Astrocyte of the hippocampus (primary cell): ENCODE results near the gene SERTM1.
A peak's percentile ranks its signal among the peaks of the same experiment; 100 is the strongest.

Source experiments
- DNase-seq: peaks from one replicate; pipeline ENCODE4 v3.0.0; 2011; ENCODE audit warnings: low read depth, low spot score

The SERTM1 gene

GRCh38 chr13:36673838-36674326 lies at the start of gene SERTM1:
SERTM1 (plus strand) TSS chr13:36674020; CDS start chr13:36695079, 21,059 bp downstream.
- peak; percentile 80 for DNase-seq

- no peak for DNase-seq
Measured at GRCh38 chr13:36628377-36629056, 45.3 kb upstream of the SERTM1 start.

GRCh38 chr13:36629057-36629385 lies 44.8 kb upstream of the SERTM1 start:
- no peak for DNase-seq

- DNase-seq, result no peak
Measured at GRCh38 chr13:36630181-36630803, 43.5 kb upstream of the SERTM1 start.

GRCh38 chr13:36639610-36640009 lies 34.2 kb upstream of the SERTM1 start:
- no peak for DNase-seq

DNA sequence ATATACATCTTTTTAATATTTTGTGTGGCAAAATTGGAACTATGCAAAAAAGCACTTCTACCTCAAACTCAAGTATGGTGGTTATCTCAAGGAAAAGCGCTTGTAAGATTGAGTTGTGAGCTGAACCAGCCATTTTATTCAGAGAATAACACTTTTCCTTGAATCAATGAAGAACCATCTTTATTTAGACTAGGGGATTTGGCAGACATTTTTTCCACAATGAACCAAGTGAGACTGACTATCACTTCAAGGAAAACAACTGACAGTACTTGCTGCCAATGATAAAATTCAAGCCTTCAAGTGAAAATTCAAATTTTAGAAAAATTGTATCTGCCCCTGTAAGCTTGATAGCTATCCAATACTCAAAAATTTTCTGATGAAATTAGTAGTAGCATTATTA lies 23.2 kb upstream of the SERTM1 start:
- DNase-seq, result no peak

DNA sequence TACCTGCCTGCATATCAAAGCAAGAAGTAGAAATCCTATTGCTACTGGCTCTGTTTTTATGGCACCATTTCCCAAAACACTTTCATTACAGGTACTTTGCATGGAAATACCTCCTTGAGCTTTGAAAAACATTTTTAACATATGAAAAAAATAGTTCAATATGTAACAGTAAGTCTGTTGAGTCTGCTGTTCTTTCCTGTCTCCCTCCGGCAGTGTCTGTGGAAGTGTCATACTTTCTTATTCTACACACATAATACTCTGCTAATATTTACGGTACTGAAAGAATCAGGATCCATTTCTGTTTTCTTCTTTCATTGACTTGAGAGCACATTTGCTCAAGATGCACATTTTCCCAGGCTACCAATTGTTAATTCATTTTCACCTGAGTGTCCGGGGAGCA lies 8.2 kb upstream of the SERTM1 start:
- no peak for DNase-seq

DNA sequence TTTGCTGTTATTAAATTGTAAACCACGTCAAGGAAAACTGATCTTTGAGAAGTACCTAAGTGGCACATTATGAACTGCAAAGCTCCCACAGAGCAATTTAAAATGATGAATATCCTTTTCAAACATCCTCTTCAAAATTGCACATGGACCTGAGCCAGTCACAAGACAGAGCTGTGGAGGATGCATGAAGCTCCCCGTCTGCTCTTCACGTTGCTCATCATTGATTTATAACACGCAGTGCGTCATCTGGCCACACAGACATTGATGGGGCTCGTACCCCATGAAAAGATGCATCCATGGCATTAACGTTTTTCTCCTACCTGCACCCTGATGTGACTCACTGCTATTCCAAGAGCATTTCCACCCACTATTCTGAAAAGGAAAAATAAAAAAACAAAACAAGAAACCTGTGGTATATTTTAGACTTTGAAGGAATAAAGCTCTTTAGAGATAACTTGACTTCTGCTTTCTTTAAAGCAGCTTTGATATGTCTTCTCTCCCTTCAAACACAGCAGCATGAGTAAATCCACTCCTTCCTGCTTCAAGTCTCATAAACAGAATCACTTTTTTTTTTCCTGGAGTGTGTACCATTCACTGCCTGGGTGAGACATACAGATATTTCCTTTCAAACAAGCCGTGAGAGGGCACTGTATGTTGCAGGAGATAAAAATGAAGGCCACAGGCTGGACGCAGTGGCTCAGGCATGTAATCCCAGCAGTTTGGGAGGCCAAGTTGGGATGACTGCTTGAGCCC lies 7.2 kb upstream of the SERTM1 start:
- DNase-seq, result no peak

- DNase-seq, result no peak
Measured at GRCh38 chr13:36668316-36668715, 5.5 kb upstream of the SERTM1 start.

DNA sequence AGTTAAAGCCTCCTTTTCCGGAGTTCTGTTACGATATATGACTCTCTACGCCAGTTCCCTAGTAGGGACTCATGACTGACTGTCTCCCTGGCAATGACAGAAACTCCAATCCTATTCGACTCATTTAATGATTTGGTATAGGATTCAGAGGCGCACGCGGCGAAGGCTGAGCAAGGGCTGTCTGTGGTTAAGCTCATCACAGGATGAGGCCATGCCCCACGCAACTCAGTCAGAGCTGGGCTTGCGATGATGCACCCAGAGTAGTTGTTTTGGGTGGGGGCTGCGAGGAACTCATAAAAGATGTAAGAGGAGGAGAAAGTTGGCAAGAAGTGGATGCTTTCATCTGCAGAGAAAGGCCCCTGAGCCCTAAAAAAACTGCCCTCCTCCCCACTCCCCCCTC lies 468 bp upstream of the SERTM1 start:
- no peak for DNase-seq

DNA sequence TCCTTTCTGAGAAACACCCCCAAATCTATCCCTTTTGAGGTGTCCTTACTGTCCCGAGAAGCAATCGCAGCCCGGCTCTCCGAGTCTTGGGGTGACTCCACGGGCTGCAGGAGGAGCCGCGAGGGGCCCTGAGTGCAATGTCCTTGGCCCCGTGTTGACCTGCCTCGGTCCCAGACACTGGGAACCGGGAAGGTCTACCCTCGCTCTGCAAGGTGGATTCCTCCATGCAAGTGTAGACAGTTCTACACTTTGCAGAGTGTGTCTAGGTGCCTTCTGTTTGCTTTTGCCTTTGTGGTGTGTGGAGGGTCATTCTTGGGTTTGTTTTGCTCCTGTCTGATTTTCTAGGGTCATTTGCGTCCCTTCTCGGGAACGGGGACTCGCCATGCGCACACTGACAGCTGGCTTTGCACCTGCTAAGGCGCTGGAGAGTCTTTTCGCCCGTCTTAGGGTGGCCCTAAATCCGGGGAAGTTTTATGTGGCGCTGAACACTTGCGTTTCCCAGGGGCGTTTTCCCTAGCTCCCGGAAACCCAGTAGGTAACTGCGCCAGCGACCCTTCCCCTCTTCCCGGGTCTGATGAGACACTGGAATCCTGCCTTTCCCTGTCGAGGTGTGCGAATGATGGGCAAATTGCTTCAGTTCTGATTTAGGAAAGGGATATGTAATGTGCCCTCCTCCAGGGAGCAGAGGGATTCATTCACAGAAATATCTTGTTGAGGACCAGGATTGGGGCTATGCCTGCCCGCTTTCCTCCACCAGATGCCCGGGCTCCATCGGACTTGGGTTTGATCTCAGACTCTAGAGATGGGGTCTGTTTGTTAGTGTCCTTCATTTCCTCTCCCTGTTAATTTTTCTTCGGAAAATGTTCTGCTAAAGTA lies 755 bp downstream of the SERTM1 start:
- DNase-seq, result peak; percentile 20

- DNase-seq, result no peak
Measured at GRCh38 chr13:36675213-36675536, 1.4 kb downstream of the SERTM1 start.

DNA sequence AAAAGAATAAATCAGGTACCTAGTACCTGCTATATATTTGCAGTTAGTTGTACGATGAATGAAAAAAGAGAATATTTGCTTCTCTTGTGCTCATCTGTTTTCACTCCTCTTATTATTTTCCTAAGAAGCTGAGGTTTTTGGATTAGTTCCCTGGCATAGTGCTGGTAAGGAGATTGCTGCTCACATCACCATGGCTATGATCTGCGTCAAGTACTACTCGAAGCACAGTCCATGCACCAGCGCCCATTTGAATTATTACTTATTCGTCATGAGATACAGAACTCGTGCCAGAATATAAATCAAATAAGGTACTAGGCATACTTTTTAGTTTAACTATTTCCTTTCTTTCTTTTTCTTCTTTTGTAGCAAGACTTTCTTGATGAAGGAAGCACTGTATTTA lies 7.1 kb downstream of the SERTM1 start:
- DNase-seq, result no peak

DNA sequence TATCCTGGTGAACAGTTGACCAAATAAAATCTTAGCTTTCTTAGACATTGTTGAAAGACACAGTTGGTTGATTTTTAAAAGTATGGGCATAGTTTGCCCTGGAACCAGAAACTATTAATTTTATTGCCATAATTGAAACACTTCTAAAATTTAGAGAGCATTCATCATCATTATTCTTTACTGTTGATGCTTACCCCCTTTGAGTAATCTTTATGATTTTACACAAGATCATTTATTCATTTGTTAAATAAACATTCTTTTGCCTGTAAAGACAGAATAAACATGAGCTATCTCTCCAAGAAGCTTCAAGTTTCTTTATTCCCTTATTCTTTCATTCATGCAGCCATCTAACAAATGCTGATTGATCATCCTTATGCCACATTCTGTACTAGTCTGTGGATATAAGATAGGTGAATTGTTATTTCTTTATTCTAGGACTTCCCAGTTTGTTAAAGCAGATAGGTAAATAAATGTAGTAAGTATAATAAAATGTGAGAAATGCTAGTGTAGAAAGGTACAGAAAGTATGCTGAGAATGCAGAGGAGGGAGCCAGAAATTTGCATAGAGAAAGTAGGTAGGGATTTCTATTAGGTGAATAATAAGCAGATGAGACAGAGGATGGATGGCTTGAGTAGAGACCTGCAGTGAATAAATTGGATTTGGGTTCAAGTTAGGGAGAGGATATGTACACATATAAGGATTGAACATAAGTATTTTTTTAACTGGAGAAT lies 8.2 kb downstream of the SERTM1 start:
- DNase-seq, result no peak

DNA sequence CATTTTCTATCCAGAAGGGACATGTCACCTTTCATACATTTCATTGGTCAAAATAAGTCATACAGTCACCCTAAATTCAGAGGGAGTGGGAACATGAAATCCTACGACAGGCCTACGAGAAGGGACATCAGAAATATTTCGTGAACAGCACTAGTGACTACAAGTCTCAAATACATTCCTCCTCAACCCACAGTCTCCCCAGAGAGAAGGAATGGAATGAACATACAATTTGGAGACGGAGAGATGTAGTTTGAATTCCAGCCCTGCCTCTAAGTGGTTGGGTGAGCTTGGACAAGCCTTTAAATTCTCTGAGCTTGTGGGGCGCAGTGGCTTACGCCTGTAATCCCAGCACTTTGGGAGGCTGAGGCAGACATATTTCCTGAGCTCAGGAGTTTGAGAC lies 9.9 kb downstream of the SERTM1 start:
- DNase-seq, result no peak

DNA sequence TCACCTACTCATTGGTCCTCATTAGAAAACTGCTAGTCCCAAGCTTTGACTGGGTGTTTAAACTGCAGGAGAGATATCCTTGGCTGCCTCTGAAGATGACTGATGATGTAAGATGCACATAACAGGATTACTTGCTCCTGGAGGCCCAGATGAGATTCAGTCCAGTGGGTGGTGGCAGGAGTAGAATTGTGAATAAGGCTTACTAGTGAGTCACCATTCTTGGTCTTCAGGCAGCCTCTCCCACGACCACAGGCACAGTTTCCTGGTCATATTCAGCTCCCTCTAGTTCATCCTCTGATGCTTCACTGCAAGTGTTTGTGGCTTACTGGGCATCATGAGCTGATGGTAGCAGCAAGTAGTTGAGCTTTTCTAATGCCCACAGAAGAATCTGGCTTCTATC lies 12.1 kb downstream of the SERTM1 start:
- DNase-seq, result peak; percentile 63

GRCh38 chr13:36696410-36697010 lies 22.7 kb downstream of the SERTM1 start:
- no peak for DNase-seq

DNA sequence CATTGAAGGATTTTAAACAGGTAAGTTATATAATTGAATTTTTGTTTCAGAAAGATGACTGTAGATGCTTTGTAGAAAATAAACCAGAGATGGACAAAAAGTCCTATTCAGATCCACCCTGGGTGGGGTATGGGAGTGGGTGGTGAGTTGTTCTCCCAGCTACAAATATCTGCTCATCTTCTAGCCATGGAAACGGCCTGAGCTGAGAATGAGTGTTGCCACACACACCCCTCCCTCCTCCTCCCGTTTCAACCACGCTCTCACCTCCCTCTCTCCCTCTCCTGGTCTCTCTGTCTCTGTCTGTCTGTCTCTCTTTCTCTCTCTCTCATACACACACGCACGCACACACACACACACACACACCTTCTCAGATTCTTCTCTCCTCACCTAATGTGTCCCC lies 26.4 kb downstream of the SERTM1 start:
- no peak for DNase-seq

DNA sequence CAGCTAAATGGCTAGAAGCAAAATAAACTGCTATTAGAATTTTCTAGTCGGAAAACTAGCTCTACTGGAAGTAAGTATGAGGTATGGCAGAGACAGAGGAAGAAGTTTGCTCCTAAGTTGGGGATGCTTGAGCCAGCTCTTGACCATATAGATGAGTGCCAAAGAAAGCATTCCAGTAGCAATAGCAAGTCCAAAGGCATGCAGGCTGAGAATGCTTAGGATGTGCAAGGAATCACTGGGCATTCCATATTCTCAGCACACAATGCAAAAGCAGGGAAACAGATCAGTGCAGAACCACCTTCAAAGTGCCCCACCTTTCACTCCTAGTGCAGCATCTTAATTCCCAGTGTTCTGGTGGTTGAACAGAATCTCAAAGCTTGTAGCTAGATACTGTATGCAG lies 32.9 kb downstream of the SERTM1 start:
- peak; percentile 94 for DNase-seq

- peak; percentile 44 for DNase-seq
Measured at GRCh38 chr13:36709136-36709890, 35.5 kb downstream of the SERTM1 start.
